Endodermal cell (in vitro differentiated cells): ENCODE data around the gene AIF1. TPM values are rescaled to one million over a fixed set of nuclear protein-coding genes. Genes with fewer than 3 reads are reported as not detected.

Experiments
- DNase-seq: peaks from one replicate; pipeline ENCODE4 v3.0.0-alpha.2; 2017
- H3K27ac ChIP-seq: 2 replicates; pipeline ENCODE4 v1.5.1; 2013; ENCODE audit warnings: mild to moderate bottlenecking, low read depth, low read length, moderate library complexity
- H3K27me3 ChIP-seq: 2 replicates; pipeline ENCODE4 v1.6.1; 2013; ENCODE audit warnings: mild to moderate bottlenecking, low read length, moderate library complexity; ENCODE audit not compliant: insufficient read depth, control insufficient read depth, poor library complexity, severe bottlenecking
- H3K36me3 ChIP-seq: 2 replicates; pipeline ENCODE4 v1.7.0; 2013; ENCODE audit warnings: mild to moderate bottlenecking, low read length, moderate library complexity; ENCODE audit not compliant: control insufficient read depth, insufficient read depth
- H3K4me1 ChIP-seq: one replicate; pipeline ENCODE4 v1.7.0; 2013; ENCODE audit warnings: low read length; ENCODE audit not compliant: control insufficient read depth, insufficient read depth
- H3K4me3 ChIP-seq: 2 replicates; pipeline ENCODE4 v1.5.1; 2013; ENCODE audit warnings: mild to moderate bottlenecking, low read length, moderate library complexity
- H3K9ac ChIP-seq: 2 replicates; pipeline ENCODE4 v1.6.1; 2013; ENCODE audit warnings: mild to moderate bottlenecking, low read length, moderate library complexity; ENCODE audit not compliant: poor library complexity, severe bottlenecking; ENCODE audit errors: extremely low read depth
- H3K9me3 ChIP-seq: 2 replicates; pipeline ENCODE4 v1.6.1; 2013; ENCODE audit warnings: mild to moderate bottlenecking, low read length, moderate library complexity; ENCODE audit not compliant: control insufficient read depth
- H3K27ac Mint-ChIP-seq: 2 replicates; pipeline ENCODE4 v1.8.0; 2020; ENCODE audit warnings: mixed read lengths
- H3K27me3 Mint-ChIP-seq: 2 replicates; pipeline ENCODE4 v1.8.0; 2021; ENCODE audit warnings: mild to moderate bottlenecking, mixed read lengths; ENCODE audit not compliant: insufficient read depth
- H3K36me3 Mint-ChIP-seq: 2 replicates; pipeline ENCODE4 v1.8.0; 2020; ENCODE audit warnings: low read depth, mixed read lengths
- H3K4me1 Mint-ChIP-seq: 2 replicates; pipeline ENCODE4 v1.8.0; 2020; ENCODE audit warnings: mixed read lengths
- H3K4me3 Mint-ChIP-seq: 2 replicates; pipeline ENCODE4 v1.8.0; 2020; ENCODE audit warnings: mild to moderate bottlenecking, moderate library complexity, mixed read lengths
- H3K9me3 Mint-ChIP-seq: 2 replicates; pipeline ENCODE4 v1.8.0; 2020; ENCODE audit warnings: mild to moderate bottlenecking, mixed read lengths
- CTCF ChIP-seq: fragments of 200-600 bp; sonication (generic); conservative IDR thresholded peaks from 2 replicates; pipeline ENCODE4 v1.5.0; 2021; ENCODE audit warnings: antibody characterized with exemption, mild to moderate bottlenecking
- WGBS, 2 experiments: methylation state at CpG; one replicate each; pipeline versions ENCODE4 v1.1.5 to v1.1.7; 2013; ENCODE audit warnings: missing lambda C conversion rate in 2 of 2, mixed read lengths in 1 of 2; ENCODE audit not compliant: insufficient coverage in 1 of 2, insufficient read length in 1 of 2; 5-methylcytosine and 5-hydroxymethylcytosine counted together
- total RNA-seq, 2 donors: library from RNA; stranded (reverse); fragmentation: NEBNext Ultra II Directional in 1 of 2; extraction: Animal tissue kit (Norgen Biotek cat#: 25700) in 1 of 2; gene quantifications; 2 replicates in 1 of 2; 3 replicates in 1 of 2; pipeline ENCODE4 v1.2.1, GENCODE V29; 2021

The AIF1 gene
- total RNA-seq, 2 donors from 2014 or later = 0.70 to 1.7 TPM

- Mint-ChIP-seq H3K36me3 (no peaks in the 10 kb centered on the region), H3K27me3 (no peaks in the 10 kb centered on the region), H3K4me1 (peaks cover 16% of the 10 kb centered on the region), H3K9me3 (no peaks in the 10 kb centered on the region), H3K4me3 (no peak overlapping the region), H3K27ac (peak overlapping the region; percentile 29)
- H3K27me3 ChIP-seq = no peaks in the 10 kb centered on the region
- H3K9me3 ChIP-seq = no peaks in the 10 kb centered on the region
- TF ChIP-seq CTCF = no peak
- no peaks in the 10 kb centered on the region for H3K4me1 ChIP-seq
- WGBS, 2 experiments = 80 to 87% methylated on average over 4 to 7 of the region's 7 CpGs
- no peak overlapping the region for H3K9ac ChIP-seq
- DNase-seq = no peak
- H3K27ac ChIP-seq = no peak overlapping the region
- no peak overlapping the region for H3K4me3 ChIP-seq
- H3K36me3 ChIP-seq = no peaks in the 10 kb centered on the region
Observed at GRCh38 chr6:31615748-31616147, 714 bp downstream of the AIF1 start.

GRCh38 chr6:31617010-31617409 is 2.0 kb downstream of the AIF1 start:
- peaks cover 6% of the 10 kb centered on the region for H3K36me3 Mint-ChIP-seq
- DNase-seq = no peak
- peaks cover 1% of the 10 kb centered on the region for H3K36me3 ChIP-seq
- H3K4me1 Mint-ChIP-seq = peaks cover 16% of the 10 kb centered on the region
- no peaks in the 10 kb centered on the region for H3K9me3 Mint-ChIP-seq
- H3K4me3 ChIP-seq = no peak overlapping the region
- no peak for TF ChIP-seq CTCF
- H3K9ac ChIP-seq = no peak overlapping the region
- no peaks in the 10 kb centered on the region for H3K9me3 ChIP-seq
- no peaks in the 10 kb centered on the region for H3K4me1 ChIP-seq
- no peak overlapping the region for H3K27ac Mint-ChIP-seq
- WGBS, 2 experiments = 90% methylated on average over 2 of the region's 2 CpGs
- no peaks in the 10 kb centered on the region for H3K27me3 ChIP-seq
- no peaks in the 10 kb centered on the region for H3K27me3 Mint-ChIP-seq
- H3K4me3 Mint-ChIP-seq = no peak overlapping the region
- H3K27ac ChIP-seq = no peak overlapping the region

GRCh38 chr6:31619805-31620585 is 5.0 kb downstream of the AIF1 start:
- peaks cover 22% of the 10 kb centered on the region for H3K4me1 Mint-ChIP-seq
- Histone ChIP-seq H3K9ac (peak overlapping the region; percentile 82), H3K4me3 (peak overlapping the region; percentile 78), H3K27ac (peak overlapping the region; percentile 100), H3K9me3 (no peaks in the 10 kb centered on the region), H3K27me3 (no peaks in the 10 kb centered on the region), H3K36me3 (peaks cover 31% of the 10 kb centered on the region), H3K4me1 (no peaks in the 10 kb centered on the region)
- no peaks in the 10 kb centered on the region for H3K9me3 Mint-ChIP-seq
- 1% methylated on average over 20 to 50 of the region's 50 CpGs for WGBS, 2 experiments
- peaks cover 35% of the 10 kb centered on the region for H3K36me3 Mint-ChIP-seq
- peak; percentile 99 for DNase-seq
- H3K27me3 Mint-ChIP-seq = no peaks in the 10 kb centered on the region
- TF ChIP-seq CTCF = no peak
- H3K4me3 Mint-ChIP-seq = peak overlapping the region; percentile 89
- H3K27ac Mint-ChIP-seq = peak overlapping the region; percentile 99
